ENCODE results near the gene IRAK1BP1.

DNA sequence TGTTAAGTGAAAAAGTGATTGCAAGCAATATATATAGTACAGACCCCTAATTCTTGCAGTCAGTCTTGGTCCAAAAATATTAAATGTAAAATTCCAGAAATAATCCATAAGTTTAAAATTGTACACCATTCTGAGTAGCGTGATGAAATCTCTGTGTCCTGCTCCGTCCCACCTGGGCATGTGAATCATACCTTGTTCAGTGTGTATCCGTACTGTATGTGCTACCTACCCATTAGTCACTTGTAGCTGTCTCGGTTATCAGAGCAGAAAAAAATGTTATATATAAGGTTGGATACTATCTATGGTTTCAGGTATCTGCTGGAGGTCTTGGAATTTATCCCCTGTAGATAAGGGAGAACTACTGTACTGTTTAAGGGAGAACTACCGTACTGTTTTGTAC, 16.3 kb downstream of the IRAK1BP1 start:
- TF ChIP-seq, protein P1, sequence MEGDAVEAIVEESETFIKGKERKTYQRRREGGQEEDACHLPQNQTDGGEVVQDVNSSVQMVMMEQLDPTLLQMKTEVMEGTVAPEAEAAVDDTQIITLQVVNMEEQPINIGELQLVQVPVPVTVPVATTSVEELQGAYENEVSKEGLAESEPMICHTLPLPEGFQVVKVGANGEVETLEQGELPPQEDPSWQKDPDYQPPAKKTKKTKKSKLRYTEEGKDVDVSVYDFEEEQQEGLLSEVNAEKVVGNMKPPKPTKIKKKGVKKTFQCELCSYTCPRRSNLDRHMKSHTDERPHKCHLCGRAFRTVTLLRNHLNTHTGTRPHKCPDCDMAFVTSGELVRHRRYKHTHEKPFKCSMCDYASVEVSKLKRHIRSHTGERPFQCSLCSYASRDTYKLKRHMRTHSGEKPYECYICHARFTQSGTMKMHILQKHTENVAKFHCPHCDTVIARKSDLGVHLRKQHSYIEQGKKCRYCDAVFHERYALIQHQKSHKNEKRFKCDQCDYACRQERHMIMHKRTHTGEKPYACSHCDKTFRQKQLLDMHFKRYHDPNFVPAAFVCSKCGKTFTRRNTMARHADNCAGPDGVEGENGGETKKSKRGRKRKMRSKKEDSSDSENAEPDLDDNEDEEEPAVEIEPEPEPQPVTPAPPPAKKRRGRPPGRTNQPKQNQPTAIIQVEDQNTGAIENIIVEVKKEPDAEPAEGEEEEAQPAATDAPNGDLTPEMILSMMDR (IDR thresholded peaks at IDR 0.05): no peak
- no peak for TF ChIP-seq POLR2A (IDR thresholded peaks at IDR 0.05)

All from testis (tissue), 2 donors.